GM12878 (cell line): Measurements from ENCODE around the gene EPHA10. TPM values are rescaled to one million over a fixed set of nuclear protein-coding genes. Genes with fewer than 3 reads are reported as not detected.

ENCODE experiments used
- ATAC-seq: fragments of 200-7000 bp; cut with Tn5 transposase; 3 replicates; pipeline ENCODE4 v1.9.1; 2020; ENCODE audit warnings: mild to moderate bottlenecking, moderate library complexity
- BruUV-seq: library from RNA; stranded (reverse); fragments of 400-500 nt; replicated peaks from 2 replicates; lab custom pipeline; 2021; lab: Mats Ljungman, UMichigan
- CTCF ChIA-PET: fragments of 300-600 bp; sonication (Branson Sonifier 250); formaldehyde crosslinking; extraction: SDS; loops from one replicate; lab custom pipeline; 2021; ENCODE audit warnings: inconsistent platforms; lab: Yijun Ruan, JAX
- POLR2A ChIA-PET: fragments of 350-600 bp; formaldehyde crosslinking; extraction: SDS; loops from one replicate; lab custom pipeline; 2021; ENCODE audit warnings: inconsistent platforms; lab: Charles Lee
- RAD21 ChIA-PET: fragments of 300-600 bp; sonication (Branson Sonifier 250); formaldehyde crosslinking; loops from one replicate; lab custom pipeline; 2023; ENCODE audit warnings: antibody characterized with exemption; ENCODE audit not compliant: unreplicated experiment; lab: Charles Lee
- SMC1A ChIA-PET: fragments of 300-600 bp; sonication (Branson Sonifier 250); formaldehyde crosslinking; loops from one replicate; lab custom pipeline; 2023; ENCODE audit not compliant: unreplicated experiment, uncharacterized antibody; lab: Charles Lee
- DNase-seq: peaks from one replicate; pipeline ENCODE4 v3.0.0-alpha.2; 2011; ENCODE audit warnings: low read depth, low spot score
- FAIRE-seq: peaks from 3 replicates; lab custom pipeline; 2011; peaks lifted over from hg19 to GRCh38; lab: Jason Lieb, UNC
- H2AFZ ChIP-seq: 2 replicates; pipeline ENCODE4 v1.6.0; 2011; ENCODE audit warnings: low read depth, low read length, control low read depth; ENCODE audit not compliant: control insufficient read depth
- H3K27ac ChIP-seq: 2 replicates; pipeline ENCODE4 v1.5.1; 2011; ENCODE audit warnings: control low read depth; ENCODE audit not compliant: control insufficient read depth, insufficient read depth
- H3K27me3 ChIP-seq, 2 experiments: replicated peaks in 1 of 2; 2 replicates each; pipeline versions ENCODE4 v1.6.0 to v1.6.1; 2011; ENCODE audit warnings: low read length in 1 of 2; ENCODE audit not compliant: control insufficient read depth in 2 of 2, insufficient read depth in 2 of 2
- H3K36me3 ChIP-seq, 2 experiments: 2 replicates each; pipeline ENCODE4 v1.5.1; 2011; ENCODE audit warnings: low read length in 1 of 2; ENCODE audit not compliant: control insufficient read depth in 2 of 2, insufficient read depth in 2 of 2
- H3K4me1 ChIP-seq: 2 replicates; pipeline ENCODE4 v1.6.1; 2011; ENCODE audit warnings: mild to moderate bottlenecking, low read length, moderate library complexity, mixed read lengths; ENCODE audit not compliant: control insufficient read depth, insufficient read depth
- H3K4me2 ChIP-seq: 2 replicates; pipeline ENCODE4 v1.6.0; 2011; ENCODE audit warnings: control low read depth; ENCODE audit not compliant: control insufficient read depth, insufficient read depth
- H3K4me3 ChIP-seq: fragments of 200-600 bp; sonication (generic); 2 replicates; pipeline ENCODE4 v1.5.1; 2016
- H3K79me2 ChIP-seq: 2 replicates; pipeline ENCODE4 v1.6.0; 2011; ENCODE audit warnings: low read length; ENCODE audit not compliant: control insufficient read depth, insufficient read depth
- H3K9ac ChIP-seq: 2 replicates; pipeline ENCODE4 v1.8.0; 2011; ENCODE audit warnings: low read length, control low read depth, mixed read lengths; ENCODE audit not compliant: control insufficient read depth, insufficient read depth
- H3K9me3 ChIP-seq: replicated peaks from 3 replicates; pipeline ENCODE4 v1.5.1; 2011; ENCODE audit warnings: mild to moderate bottlenecking, low read length; ENCODE audit not compliant: control insufficient read depth, insufficient read depth
- H4K20me1 ChIP-seq: 2 replicates; pipeline ENCODE4 v1.6.0; 2011; ENCODE audit not compliant: control insufficient read depth, insufficient read depth
- CHD1 ChIP-seq: IDR thresholded peaks from 2 replicates; pipeline ENCODE4 v1.6.1; 2012; ENCODE audit warnings: low read depth, low read length, improper control_type of control experiment
- CREM ChIP-seq: IDR thresholded peaks from 2 replicates; pipeline ENCODE4 v1.6.1; 2014; ENCODE audit warnings: antibody characterized with exemption, low read depth
- CTCF ChIP-seq, 3 experiments: IDR thresholded peaks in 2 of 3; conservative IDR thresholded peaks in 1 of 3; 2 replicates each; pipeline ENCODE4 v1.5.1; 2011; ENCODE audit warnings: low read depth in 3 of 3, low read length in 3 of 3, mild to moderate bottlenecking in 3 of 3, control low read depth in 2 of 3, moderate library complexity in 2 of 3, inconsistent platforms in 1 of 3, mixed read lengths in 1 of 3; ENCODE audit not compliant: control insufficient read depth in 2 of 3, insufficient read depth in 1 of 3; ENCODE audit errors: extremely low read depth in 1 of 3
- ESRRA ChIP-seq: IDR thresholded peaks from 2 replicates; pipeline ENCODE4 v1.6.1; 2012; ENCODE audit warnings: mild to moderate bottlenecking, low read length, improper control_type of control experiment
- IKZF1 ChIP-seq: fragments of 450-650 bp; conservative IDR thresholded peaks from 2 replicates; pipeline ENCODE4 v1.6.1; 2017; ENCODE audit warnings: antibody characterized with exemption, mild to moderate bottlenecking
- IKZF2 ChIP-seq, 2 experiments: fragments of 450-650 bp; IDR thresholded peaks; 2 replicates each; pipeline ENCODE4 v1.6.1; 2017; ENCODE audit warnings: mild to moderate bottlenecking in 2 of 2, moderate library complexity in 2 of 2
- KAT2A ChIP-seq: conservative IDR thresholded peaks from 2 replicates; pipeline ENCODE4 v1.6.1; 2011; ENCODE audit warnings: low read depth, low read length; ENCODE audit not compliant: control insufficient read depth
- MTA3 ChIP-seq: IDR thresholded peaks from 2 replicates; pipeline ENCODE4 v1.6.1; 2012; ENCODE audit warnings: low read length, inconsistent platforms, borderline replicate concordance
- NFYA ChIP-seq: IDR thresholded peaks from 2 replicates; pipeline ENCODE4 v1.6.1; 2011; ENCODE audit warnings: low read depth, mild to moderate bottlenecking, low read length, improper control_type of control experiment, borderline replicate concordance
- PML ChIP-seq: IDR thresholded peaks from 2 replicates; pipeline ENCODE4 v1.6.1; 2012; ENCODE audit warnings: low read length, inconsistent platforms
- POU2F2 ChIP-seq: IDR thresholded peaks from 3 replicates; pipeline ENCODE4 v1.6.1; 2011; ENCODE audit warnings: low read depth, mild to moderate bottlenecking, low read length, borderline replicate concordance
- RBBP5 ChIP-seq: fragments of 200-600 bp; sonication (generic); conservative IDR thresholded peaks from 2 replicates; pipeline ENCODE4 v1.6.1; 2016
- RELA ChIP-seq: fragments of 450-650 bp; IDR thresholded peaks from 2 replicates; pipeline ENCODE4 v1.8.0; 2014; ENCODE audit warnings: borderline replicate concordance; ENCODE audit not compliant: partially characterized antibody
- SREBF1 ChIP-seq: IDR thresholded peaks from 2 replicates; pipeline ENCODE4 v1.6.1; 2012; ENCODE audit warnings: mild to moderate bottlenecking, low read length
- SUZ12 ChIP-seq: fragments of 200-600 bp; sonication (generic); IDR thresholded peaks from one replicate; pipeline ENCODE4 v1.6.1; 2018; ENCODE audit warnings: antibody characterized with exemption, mild to moderate bottlenecking; ENCODE audit not compliant: unreplicated experiment
- TCF3 ChIP-seq: IDR thresholded peaks from 2 replicates; pipeline ENCODE4 v1.6.1; 2012; ENCODE audit warnings: low read depth, mild to moderate bottlenecking, low read length, borderline replicate concordance; ENCODE audit not compliant: insufficient read depth
- USF2 ChIP-seq: IDR thresholded peaks from 2 replicates; pipeline ENCODE4 v1.6.1; 2011; ENCODE audit warnings: low read depth, low read length, improper control_type of control experiment, borderline replicate concordance
- YBX1 ChIP-seq: fragments of 450-650 bp; IDR thresholded peaks from 2 replicates; pipeline ENCODE4 v1.6.1; 2016; ENCODE audit warnings: antibody characterized with exemption
- ZBTB40 ChIP-seq: fragments of 450-650 bp; IDR thresholded peaks from 2 replicates; pipeline ENCODE4 v1.6.1; 2016; ENCODE audit warnings: mild to moderate bottlenecking, moderate library complexity, borderline replicate concordance
- WGBS: methylation state at CpG from one replicate; pipeline ENCODE4 v1.1.6; 2016; ENCODE audit warnings: low lambda C conversion rate; ENCODE audit not compliant: insufficient replicate concordance, insufficient coverage; ENCODE audit errors: missing lambda C conversion rate; 5-methylcytosine and 5-hydroxymethylcytosine counted together
- in situ Hi-C: fragments of 300-500 bp; cut with MboI; formaldehyde crosslinking; loops from 9 replicates; pipeline ENCODE4 v1.14.3; 2018; ENCODE audit warnings: mixed read lengths
- intact Hi-C: fragments of 100-400 bp; cut with micrococcal nuclease; formaldehyde crosslinking; loops from one replicate; pipeline ENCODE4 v1.14.2; 2022; ENCODE audit not compliant: unreplicated experiment
- polyA plus RNA-seq, 11 experiments: library from polyadenylated mRNA; depleted of rRNA in 4 of 11; unstranded in 6 of 11; stranded (reverse) in 5 of 11; fragments of >200 nt; fragmentation: Nextera tagmentation in 4 of 11; fragmentation: Illumina TruSeq in 1 of 11; extraction: Ambion mirVana in 4 of 11; extraction: Trizol in 1 of 11; gene quantifications; 1 replicate in 1 of 11; 2 replicates in 10 of 11; pipeline versions ENCODE4 v1.2.1 to v1.2.3, GENCODE V29; 2011 to 2016; ENCODE audit warnings: inconsistent platforms in 2 of 11, missing spikeins in 2 of 11, low read depth in 1 of 11
- total RNA-seq, 4 experiments: library from RNA; depleted of rRNA in 3 of 4; stranded (reverse); fragments of >200 nt in 3 of 4; fragmentation: Illumina TruSeq in 1 of 4; extraction: Trizol in 1 of 4; gene quantifications; 2 replicates each; pipeline versions ENCODE4 v1.2.1 to v1.2.3, GENCODE V29; 2013 to 2021

The EPHA10 gene
- total and polyA plus RNA-seq, 10 of the 15 experiments (the other 5 are each of a cell fraction or from before 2014, with no cell fraction given) = 0.05 to 0.06 TPM; not detected in 8

- H2AFZ ChIP-seq = no peak overlapping the region
- no peak for FAIRE-seq
- no peaks in the 10 kb centered on the region for H3K4me1 ChIP-seq
- intact Hi-C loops = no loop called here
- SMC1A ChIA-PET = no interaction called here
- BruUV-seq = no TSS peak
- POLR2A ChIA-PET = no interaction called here
- CTCF ChIA-PET = no interaction called here
- no peak overlapping the region for H3K4me3 ChIP-seq
- TF ChIP-seq YBX1 (no peak), USF2 (no peak), ESRRA (no peak), RBBP5 (no peak), PML (no peak), MTA3 (no peak), TCF3 (no peak), SREBF1 (no peak), IKZF2 (IDR thresholded peaks at IDR 0.05) (no peak), SUZ12 (no peak), KAT2A (no peak), NFYA (no peak), CHD1 (no peak), CREM (no peak), RELA (no peak), CTCF (IDR thresholded peaks at IDR 0.05 in 2 of 3, conservative IDR thresholded peaks at IDR 0.05 in 1 of 3; ENCODE audit: control insufficient read depth in 2 of 3, extremely low read depth in 1 of 3, insufficient read depth in 1 of 3, low read depth in 3 of 3, low read length in 3 of 3) (no peak), ZBTB40 (no peak), IKZF1 (no peak), POU2F2 (no peak)
- TF ChIP-seq, all 136 proteins: peak for 0
- ATAC-seq (no peak), DNase-seq (no peak)
- in situ Hi-C loops = no loop called here
- no peaks in the 10 kb centered on the region for H3K27me3 ChIP-seq
- 85% methylated on average over 4 of the region's 4 CpGs for WGBS
- RAD21 ChIA-PET = interaction anchor here (0.6 kb wide), 1 partner anchor 48 kb away, joined by 3 read pairs; no protein-coding TSS in a partner anchor
- H3K4me2 ChIP-seq = no peak overlapping the region
- no peaks in the 10 kb centered on the region for H3K79me2 ChIP-seq
- no peaks in the 10 kb centered on the region for H4K20me1 ChIP-seq
- no peak overlapping the region for H3K27ac ChIP-seq
- H3K36me3 ChIP-seq = no peaks in the 10 kb centered on the region; a peak in 2 of 4 replicates
- no peaks in the 10 kb centered on the region for H3K9me3 ChIP-seq
- H3K9ac ChIP-seq = no peak overlapping the region
Measured at GRCh38 chr1:37714689-37715088, 50.2 kb downstream of the EPHA10 start.
